WI38 (cell line): Measurements from ENCODE around the gene ZNF574.
A peak's percentile ranks its signal among the peaks of the same experiment; 100 is the strongest.
"Not testable (repeated sequence)": the region's sequence is repeated elsewhere in the genome, so short reads cannot be mapped to it uniquely, and the experiment has no call there.

Source experiments
- H3K4me3 ChIP-seq: 2 replicates; pipeline ENCODE4 v1.5.1; 2011; ENCODE audit warnings: low read depth, mild to moderate bottlenecking, control low read depth, low read length
- CTCF ChIP-seq: IDR thresholded peaks from 2 replicates; pipeline ENCODE4 v1.5.1; 2012; ENCODE audit warnings: low read depth, mild to moderate bottlenecking, control low read depth, low read length

ZNF574 gene

GRCh38 chr19:42034640-42035391 lies 41.1 kb upstream of the ZNF574 start:
- peak; percentile 84 for TF ChIP-seq CTCF
- peak overlapping the region; percentile 32; the same call in 1 of the 2 replicates for H3K4me3 ChIP-seq

- no peak for TF ChIP-seq CTCF
Observed at GRCh38 chr19:42037649-42038048, 38.3 kb upstream of the ZNF574 start.

DNA sequence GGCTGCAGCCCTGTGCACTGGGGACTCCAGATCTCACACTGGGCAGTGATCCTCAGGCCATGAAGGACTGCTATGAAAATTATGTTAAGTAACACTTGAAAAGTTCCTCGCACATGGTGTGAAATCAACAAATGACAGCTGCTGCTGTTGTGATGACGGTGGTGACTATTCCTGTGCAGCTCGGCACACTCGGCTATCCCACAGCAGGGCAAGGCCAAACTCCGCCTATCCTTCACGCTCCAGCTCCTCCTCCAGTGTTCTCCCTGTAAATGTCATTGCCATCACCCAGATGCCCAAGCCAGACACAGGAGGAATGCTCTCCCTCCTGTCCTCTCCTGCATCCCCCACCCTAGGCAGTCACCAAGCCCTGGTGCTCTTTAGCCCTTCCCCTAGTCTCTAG lies 37.3 kb upstream of the ZNF574 start:
- H3K4me3 ChIP-seq = no peak overlapping the region
- no peak for TF ChIP-seq CTCF

More at GRCh38 chr19:42037649-42038048, 38.3 kb upstream of the ZNF574 start:
- no peak overlapping the region for H3K4me3 ChIP-seq

GRCh38 chr19:42040031-42040430 lies 35.9 kb upstream of the ZNF574 start:
- H3K4me3 ChIP-seq = no peak overlapping the region
- TF ChIP-seq CTCF = no peak

DNA sequence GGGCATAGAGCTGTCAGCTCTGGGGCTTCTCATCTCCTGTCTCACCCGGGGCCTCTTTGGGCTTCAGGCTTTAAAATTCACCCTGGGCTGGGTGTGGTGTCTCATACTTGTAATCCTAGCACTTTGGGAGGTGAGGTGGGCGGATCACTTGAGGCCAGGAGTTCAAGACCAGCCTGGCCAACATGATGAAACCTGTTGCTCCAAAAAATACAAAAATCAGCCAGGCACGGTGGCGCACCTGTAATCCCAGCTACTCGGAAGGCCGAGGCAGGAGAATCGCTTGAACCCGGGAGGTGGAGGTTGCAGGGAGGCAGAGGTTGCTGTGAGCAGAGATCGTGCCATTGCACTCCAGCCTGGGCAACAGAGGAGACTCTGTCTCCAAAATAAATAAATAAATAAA lies 35.5 kb upstream of the ZNF574 start:
- not testable (repeated sequence) for H3K4me3 ChIP-seq

GRCh38 chr19:42042455-42043170 lies 33.4 kb upstream of the ZNF574 start:
- TF ChIP-seq CTCF = no peak
- no peak overlapping the region for H3K4me3 ChIP-seq

GRCh38 chr19:42045575-42045974 lies 30.4 kb upstream of the ZNF574 start:
- no peak for TF ChIP-seq CTCF
- no peak overlapping the region for H3K4me3 ChIP-seq
